NK-92 treated with Interleukin-12 subunit alpha and Interleukin-12 subunit beta, amount 100 ng/mL, for 24 hours (cell line): ENCODE measurements around the gene PRXL2C.
"Not testable (repeated sequence)": the region's sequence is repeated elsewhere in the genome, so short reads cannot be mapped to it uniquely, and the experiment has no call there.

Experiments used
- DNase-seq: peaks from one replicate; lab custom pipeline; 2025; lab: John Stamatoyannopoulos, UW

Gene PRXL2C

GRCh38 chr9:96655198-96655851 is at the start of gene PRXL2C:
Gene PRXL2C (minus strand): TSS chr9:96655317. CDS start chr9:96655281, 36 bp downstream.
- no peak for DNase-seq

- not testable (repeated sequence) for DNase-seq
Measured at GRCh38 chr9:96700721-96701375, 45.7 kb upstream of the PRXL2C start.

DNA sequence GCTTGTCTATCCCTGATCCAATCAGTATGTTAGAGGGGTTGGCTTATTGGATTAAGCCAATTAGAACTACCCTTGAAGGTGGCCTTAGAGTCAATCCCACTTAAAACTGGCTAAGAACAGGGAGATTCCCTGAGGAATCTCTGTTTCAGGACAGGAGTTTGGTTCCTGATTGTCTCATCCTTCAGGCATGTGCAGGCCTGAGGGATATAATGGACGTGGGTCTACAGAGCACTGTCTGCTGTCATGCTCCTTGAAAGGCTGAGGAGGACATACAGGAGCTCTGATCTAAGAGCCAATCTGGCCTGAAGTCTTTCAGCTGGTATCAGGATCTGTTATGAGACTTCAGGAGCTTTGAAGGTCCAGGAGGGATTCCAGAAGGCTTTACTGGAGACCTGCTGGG is 36.2 kb upstream of the PRXL2C start:
- no peak for DNase-seq

DNA sequence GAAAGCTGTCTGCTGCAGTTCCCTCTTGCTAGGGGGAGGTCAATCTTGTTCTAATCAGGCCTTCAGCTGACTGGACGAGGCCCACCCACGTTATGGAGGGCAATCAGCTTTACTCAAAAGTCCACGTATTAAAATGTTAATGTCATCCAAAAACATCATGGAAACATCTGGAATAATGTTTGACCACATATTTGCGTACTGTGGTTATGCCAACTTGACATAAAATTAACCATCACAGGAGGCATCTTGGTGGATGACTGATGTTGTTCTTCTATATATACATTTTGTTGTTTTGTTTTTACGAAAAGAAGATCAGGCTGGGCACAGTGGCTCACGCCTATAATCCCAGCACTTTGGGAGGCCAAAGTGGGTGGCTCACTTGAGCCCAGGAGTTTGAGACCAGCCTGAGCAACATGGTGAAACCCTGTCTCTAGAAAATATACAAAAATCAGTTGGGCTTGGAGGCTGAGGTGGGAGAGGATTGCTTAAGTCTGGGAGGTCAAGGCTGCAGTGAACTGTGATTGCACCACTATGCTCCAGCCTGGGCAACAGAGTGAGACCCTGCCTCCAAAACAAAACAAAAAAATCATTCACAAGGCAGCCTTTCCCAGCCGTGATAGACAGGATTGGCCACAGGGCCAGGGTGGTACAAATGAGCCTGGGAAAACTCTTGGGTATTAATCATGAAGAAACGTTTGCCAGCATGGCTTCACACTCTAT is 33.8 kb upstream of the PRXL2C start:
- no peak for DNase-seq

DNA sequence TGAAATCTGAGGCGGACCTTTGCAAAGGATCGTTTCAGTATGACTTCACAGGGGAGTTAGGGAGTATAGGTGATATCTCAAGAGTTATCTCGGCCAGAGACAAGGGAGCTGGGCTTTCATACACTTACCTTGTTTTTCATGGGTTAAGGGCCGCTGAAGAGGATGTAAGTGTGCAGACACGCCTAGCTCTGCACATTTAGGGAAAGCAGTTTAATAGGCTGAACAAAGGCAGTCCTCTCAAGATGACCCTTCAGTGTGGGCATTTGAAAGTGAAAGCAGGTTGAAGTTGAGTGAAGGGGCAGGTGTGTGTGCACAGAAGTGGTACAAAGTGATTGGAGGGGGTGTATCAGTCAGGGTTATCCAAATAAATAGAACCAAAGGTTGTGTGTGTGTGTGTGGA is 33.1 kb upstream of the PRXL2C start:
- no peak for DNase-seq

DNA sequence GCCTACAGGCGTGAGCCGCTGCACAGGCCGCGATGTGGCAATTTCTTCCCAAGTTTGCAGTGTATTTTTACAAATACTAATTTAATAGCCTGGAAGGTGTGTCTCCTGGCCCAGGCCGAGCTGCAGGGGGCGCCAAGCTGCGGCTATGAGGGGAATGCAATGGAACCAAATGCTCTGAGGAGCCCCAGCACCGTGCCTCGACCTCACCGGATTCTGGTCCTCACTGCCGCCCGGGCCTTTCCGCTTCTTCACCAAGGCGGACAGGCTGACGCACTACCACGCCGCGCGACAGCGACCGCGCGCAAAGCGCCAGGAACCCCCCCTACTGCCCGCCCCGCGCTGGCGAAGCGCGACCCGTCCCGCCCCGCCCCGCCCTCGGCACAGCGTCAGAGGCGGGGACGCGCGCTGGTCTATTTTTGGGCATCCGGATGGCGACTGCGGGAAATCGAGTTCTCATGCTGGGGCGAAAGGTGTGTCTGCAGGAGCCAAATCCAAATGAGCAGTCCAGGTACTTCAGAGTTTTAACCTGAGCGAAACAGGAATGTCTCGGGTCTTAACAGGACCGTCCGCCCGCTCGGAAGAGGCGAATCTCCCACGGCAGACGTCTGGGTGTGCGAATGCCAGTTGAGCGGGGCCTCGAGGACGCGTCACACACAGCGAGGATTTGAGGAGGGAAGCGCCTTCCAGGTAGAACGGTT is 31.7 kb upstream of the PRXL2C start:
- DNase-seq, result no peak

DNA sequence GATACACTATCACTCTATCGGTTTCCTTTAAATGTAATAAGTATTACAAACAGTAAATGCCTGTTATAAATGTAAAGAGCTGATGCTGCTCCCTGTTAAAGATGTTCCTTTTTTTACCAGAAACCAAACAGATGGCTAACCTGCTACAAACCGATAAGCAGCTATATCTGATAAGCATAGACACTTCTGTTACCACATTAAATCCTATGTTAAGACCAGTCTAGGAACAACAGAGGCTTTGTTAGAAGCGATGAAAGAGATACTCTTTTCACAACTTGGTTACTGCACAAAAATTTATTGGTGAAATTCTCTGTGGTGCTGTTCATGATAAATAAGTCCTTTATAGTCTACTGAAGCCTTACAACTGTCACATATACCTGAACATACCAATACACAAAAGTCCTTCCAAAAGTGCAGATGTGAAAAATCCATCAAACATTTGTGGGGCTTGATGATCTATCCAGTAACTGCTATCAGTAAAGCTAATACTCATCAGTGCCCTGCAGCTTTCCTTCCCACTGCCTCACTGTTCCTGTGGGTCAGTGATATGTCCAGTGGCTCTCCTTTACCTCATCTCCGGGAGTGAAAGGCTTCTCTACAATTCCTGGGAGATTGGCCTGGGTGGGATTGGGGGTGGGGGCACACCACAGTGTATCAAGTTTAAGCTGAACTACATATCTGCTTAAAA is 25.8 kb upstream of the PRXL2C start:
- DNase-seq, result no peak

GRCh38 chr9:96674906-96675538 is 19.9 kb upstream of the PRXL2C start:
- no peak for DNase-seq

GRCh38 chr9:96673786-96674185 is 18.7 kb upstream of the PRXL2C start:
- not testable (repeated sequence) for DNase-seq

DNA sequence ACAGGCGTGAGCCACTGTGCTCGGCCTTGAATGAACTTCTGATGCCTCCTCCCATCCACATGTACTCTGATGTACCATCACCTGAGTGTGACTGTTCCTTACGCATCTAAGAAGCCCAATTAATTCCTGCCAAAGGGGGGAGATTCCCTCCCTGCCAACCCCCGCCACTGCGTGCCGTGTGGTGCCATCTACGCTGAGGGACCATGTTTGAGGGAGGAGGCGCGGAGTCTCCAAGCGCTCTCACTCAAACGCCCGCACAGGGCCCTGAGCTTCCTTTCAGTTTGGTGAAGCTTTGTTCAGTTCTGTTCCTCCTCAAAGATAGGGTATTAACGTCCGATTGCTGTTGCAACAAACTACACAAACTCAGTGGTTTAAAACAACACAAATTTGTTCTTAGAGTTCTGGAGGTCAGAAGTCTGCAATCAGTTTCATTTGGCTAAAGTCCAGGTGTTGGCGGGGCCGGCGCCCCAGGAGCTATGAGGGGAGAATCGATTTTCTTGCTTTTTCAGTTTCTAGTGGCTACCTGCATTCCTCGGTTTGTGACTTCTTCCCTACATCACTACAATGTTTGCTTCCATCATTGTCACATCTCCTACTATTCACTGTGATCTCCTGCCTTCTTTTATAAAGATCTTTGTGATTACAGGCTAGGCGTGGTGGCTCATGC is 13.9 kb upstream of the PRXL2C start:
- no peak for DNase-seq

DNA sequence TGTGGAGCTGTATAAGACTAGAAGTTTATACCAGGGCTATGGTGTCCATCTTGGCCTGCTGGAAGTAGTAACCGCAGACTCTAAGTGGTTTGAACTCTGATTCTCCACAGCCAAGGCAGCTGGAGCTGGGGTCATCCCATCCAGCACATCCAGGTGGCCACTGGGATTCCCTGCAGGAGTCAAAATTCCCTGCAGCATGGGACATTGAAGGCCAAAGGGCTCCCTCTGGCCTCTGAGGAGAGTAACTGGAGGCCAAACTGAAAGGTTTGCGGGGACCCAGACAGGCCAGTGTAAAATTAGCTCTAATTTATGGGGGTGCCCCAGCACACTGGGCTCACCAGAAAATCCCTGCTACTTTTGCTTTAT is 12.2 kb upstream of the PRXL2C start:
- DNase-seq, result no peak

DNA sequence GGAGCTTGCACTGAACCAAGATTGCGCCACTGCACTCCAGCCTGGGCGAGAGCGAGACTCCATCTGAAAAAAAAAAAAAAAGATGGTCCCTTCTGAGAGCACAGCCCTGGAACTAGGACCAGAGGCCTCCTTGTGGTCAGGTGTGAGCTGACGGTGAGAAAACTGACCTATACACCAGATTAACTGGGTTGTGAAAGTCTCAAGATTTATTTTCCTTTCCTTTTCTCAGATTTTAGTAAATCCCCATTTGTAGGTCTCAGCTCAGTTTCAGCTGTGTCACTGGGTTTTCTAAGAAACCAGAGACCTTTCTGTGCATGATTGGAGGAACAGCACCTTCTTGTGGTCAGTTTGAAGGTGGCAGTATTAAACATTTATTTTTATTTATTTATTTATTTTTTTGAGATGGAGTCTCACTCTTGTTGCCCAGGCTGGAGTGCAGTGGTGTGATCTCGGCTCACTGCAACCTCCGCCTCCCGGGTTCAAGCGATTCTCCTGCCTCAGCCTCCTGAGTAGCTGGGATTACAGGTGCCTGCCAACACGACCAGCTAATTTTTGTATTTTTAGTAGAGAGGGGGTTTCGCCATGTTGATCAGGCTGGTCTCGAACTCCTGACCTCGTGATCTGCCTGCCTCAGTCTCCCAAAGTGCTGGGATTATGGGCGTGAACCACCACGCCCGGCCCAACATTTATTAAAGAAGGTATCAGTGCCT is 11.7 kb upstream of the PRXL2C start:
- DNase-seq, result not testable (repeated sequence)

GRCh38 chr9:96665789-96666188 is 10.7 kb upstream of the PRXL2C start:
- no peak for DNase-seq

GRCh38 chr9:96663506-96664120 is 8.5 kb upstream of the PRXL2C start:
- no peak for DNase-seq

- DNase-seq, result no peak
Measured at GRCh38 chr9:96661711-96662110, 6.6 kb upstream of the PRXL2C start.

DNA sequence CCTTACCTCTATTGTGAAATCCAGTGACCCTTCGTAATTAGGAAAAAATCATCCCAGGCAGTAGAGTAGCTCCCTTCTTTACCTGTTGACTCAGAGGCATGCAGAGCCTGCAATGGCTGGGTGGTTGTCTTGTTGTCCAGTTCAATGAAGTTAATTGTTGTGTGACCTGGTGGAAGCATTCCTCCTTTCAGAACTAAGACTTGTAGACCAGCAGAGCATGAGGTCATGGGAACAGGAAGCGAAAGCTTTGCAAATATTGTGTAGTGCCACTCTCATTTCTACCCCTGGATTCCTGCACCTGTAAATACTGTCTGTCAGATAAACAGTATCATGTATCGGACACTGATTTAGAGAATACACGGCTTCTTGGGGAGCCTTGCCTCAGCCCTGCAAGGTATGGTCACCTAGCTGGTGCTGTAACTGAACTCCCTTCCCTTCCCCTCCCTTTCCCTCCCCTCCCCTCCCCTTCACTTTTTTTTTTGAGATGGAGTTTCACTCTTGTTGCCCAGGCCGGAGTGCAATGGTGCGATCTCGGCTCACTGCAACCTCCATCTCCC is 5.7 kb upstream of the PRXL2C start:
- DNase-seq, result no peak

- DNase-seq, result no peak
Measured at GRCh38 chr9:96654450-96655197, 493 bp downstream of the PRXL2C start.

GRCh38 chr9:96651626-96652025 is 3.5 kb downstream of the PRXL2C start:
- no peak for DNase-seq
